Rectal smooth muscle tissue (tissue), 1 donor: ENCODE data around the gene PLSCR2.
"Not testable (repeated sequence)": the region's sequence is repeated elsewhere in the genome, so short reads cannot be mapped to it uniquely, and the experiment has no call there.

Source experiments
- H3K27ac ChIP-seq: one replicate; pipeline ENCODE4 v1.7.0; 2013; ENCODE audit warnings: low read depth, low read length, inconsistent platforms
- H3K27me3 ChIP-seq: one replicate; pipeline ENCODE4 v1.7.0; 2013; ENCODE audit warnings: low read length; ENCODE audit not compliant: control insufficient read depth, insufficient read depth
- H3K36me3 ChIP-seq: one replicate; pipeline ENCODE4 v1.7.0; 2013; ENCODE audit warnings: low read length; ENCODE audit not compliant: control insufficient read depth, insufficient read depth
- H3K4me1 ChIP-seq: one replicate; pipeline ENCODE4 v1.7.0; 2013; ENCODE audit warnings: low read length; ENCODE audit not compliant: control insufficient read depth, insufficient read depth
- H3K4me3 ChIP-seq: one replicate; pipeline ENCODE4 v1.7.0; 2013; ENCODE audit warnings: low read length
- H3K9ac ChIP-seq: one replicate; pipeline ENCODE4 v1.7.0; 2013; ENCODE audit warnings: low read length

PLSCR2 gene

GRCh38 chr3:146499701-146500100 lies 30.3 kb upstream of the PLSCR2 start:
- no peak overlapping the region for H3K4me3 ChIP-seq
- H3K27me3 ChIP-seq, result peaks cover 1% of the 10 kb centered on the region
- H3K27ac ChIP-seq, result no peak overlapping the region
- no peak overlapping the region for H3K9ac ChIP-seq
- peaks cover 1% of the 10 kb centered on the region for H3K4me1 ChIP-seq
- no peaks in the 10 kb centered on the region for H3K36me3 ChIP-seq

- no peaks in the 10 kb centered on the region for H3K4me1 ChIP-seq
- H3K36me3 ChIP-seq, result no peaks in the 10 kb centered on the region
- H3K27ac ChIP-seq, result no peak overlapping the region
- no peak overlapping the region for H3K4me3 ChIP-seq
- no peaks in the 10 kb centered on the region for H3K27me3 ChIP-seq
- H3K9ac ChIP-seq, result no peak overlapping the region
Observed at GRCh38 chr3:146498002-146498736, 28.8 kb upstream of the PLSCR2 start.

GRCh38 chr3:146497145-146497843 lies 27.9 kb upstream of the PLSCR2 start:
- not testable (repeated sequence) for H3K27ac ChIP-seq, H3K4me1 ChIP-seq, H3K9ac ChIP-seq, H3K27me3 ChIP-seq, H3K4me3 ChIP-seq, H3K36me3 ChIP-seq

- no peak overlapping the region for H3K27ac ChIP-seq
- H3K27me3 ChIP-seq, result no peaks in the 10 kb centered on the region
- H3K4me3 ChIP-seq, result no peak overlapping the region
- H3K36me3 ChIP-seq, result no peaks in the 10 kb centered on the region
- H3K4me1 ChIP-seq, result no peaks in the 10 kb centered on the region
- no peak overlapping the region for H3K9ac ChIP-seq
Observed at GRCh38 chr3:146496726-146497125, 27.4 kb upstream of the PLSCR2 start.

- H3K4me3 ChIP-seq, result no peak overlapping the region
- H3K36me3 ChIP-seq, result no peaks in the 10 kb centered on the region
- H3K27me3 ChIP-seq, result no peaks in the 10 kb centered on the region
- no peaks in the 10 kb centered on the region for H3K4me1 ChIP-seq
- H3K9ac ChIP-seq, result no peak overlapping the region
- no peak overlapping the region for H3K27ac ChIP-seq
Observed at GRCh38 chr3:146496251-146496650, 26.9 kb upstream of the PLSCR2 start.

- Histone ChIP-seq H3K4me1 (no peaks in the 10 kb centered on the region), H3K27me3 (no peaks in the 10 kb centered on the region), H3K9ac (no peak overlapping the region), H3K4me3 (no peak overlapping the region), H3K27ac (no peak overlapping the region), H3K36me3 (no peaks in the 10 kb centered on the region)
Observed at GRCh38 chr3:146493761-146494160, 24.4 kb upstream of the PLSCR2 start.

- Histone ChIP-seq H3K9ac (no peak overlapping the region), H3K27me3 (no peaks in the 10 kb centered on the region), H3K4me3 (no peak overlapping the region)
Observed at GRCh38 chr3:146493221-146493620, 23.9 kb upstream of the PLSCR2 start.

GRCh38 chr3:146491303-146491702 lies 21.9 kb upstream of the PLSCR2 start:
- Histone ChIP-seq H3K9ac (no peak overlapping the region), H3K4me3 (no peak overlapping the region)

More at GRCh38 chr3:146493221-146493620, 23.9 kb upstream of the PLSCR2 start:
- no peak overlapping the region for H3K27ac ChIP-seq
- H3K4me1 ChIP-seq, result no peaks in the 10 kb centered on the region
- H3K36me3 ChIP-seq, result no peaks in the 10 kb centered on the region

GRCh38 chr3:146485297-146485696 lies 15.9 kb upstream of the PLSCR2 start:
- Histone ChIP-seq H3K36me3 (no peaks in the 10 kb centered on the region), H3K9ac (no peak overlapping the region), H3K27ac (no peak overlapping the region), H3K4me1 (no peaks in the 10 kb centered on the region), H3K27me3 (no peaks in the 10 kb centered on the region), H3K4me3 (no peak overlapping the region)

More at GRCh38 chr3:146491303-146491702, 21.9 kb upstream of the PLSCR2 start:
- no peak overlapping the region for H3K27ac ChIP-seq
- H3K36me3 ChIP-seq, result no peaks in the 10 kb centered on the region
- no peaks in the 10 kb centered on the region for H3K4me1 ChIP-seq
- no peaks in the 10 kb centered on the region for H3K27me3 ChIP-seq

GRCh38 chr3:146476094-146476740 lies 6.9 kb upstream of the PLSCR2 start:
- Histone ChIP-seq H3K4me3 (no peak overlapping the region), H3K27me3 (no peaks in the 10 kb centered on the region), H3K4me1 (no peaks in the 10 kb centered on the region), H3K27ac (no peak overlapping the region), H3K9ac (no peak overlapping the region), H3K36me3 (no peaks in the 10 kb centered on the region)

- not testable (repeated sequence) for H3K9ac ChIP-seq, H3K4me1 ChIP-seq, H3K27ac ChIP-seq, H3K4me3 ChIP-seq, H3K27me3 ChIP-seq, H3K36me3 ChIP-seq
Observed at GRCh38 chr3:146474976-146475375, 5.6 kb upstream of the PLSCR2 start.

GRCh38 chr3:146473726-146474125 lies 4.4 kb upstream of the PLSCR2 start:
- Histone ChIP-seq H3K27me3 (no peaks in the 10 kb centered on the region), H3K27ac (no peak overlapping the region), H3K9ac (no peak overlapping the region), H3K36me3 (no peaks in the 10 kb centered on the region), H3K4me3 (no peak overlapping the region), H3K4me1 (no peaks in the 10 kb centered on the region)
